GM18951 (cell line): ENCODE data around the gene MVD.

Experiments
- POLR2A ChIP-seq: IDR thresholded peaks from 4 replicates; pipeline ENCODE4 v1.6.1; 2011; ENCODE audit warnings: mild to moderate bottlenecking; ENCODE audit not compliant: insufficient read length, insufficient read depth; ENCODE audit errors: extremely low read depth
- in situ Hi-C: fragments of 300-500 bp; cut with MboI; formaldehyde crosslinking; loops from one replicate; pipeline ENCODE4 v1.12.0; 2022; ENCODE audit warnings: low sequenced_read_pairs, mixed read lengths, inconsistent platforms; ENCODE audit not compliant: unreplicated experiment

MVD gene

GRCh38 chr16:88662843-88663606 is at the start of gene MVD:
Gene MVD (minus strand): TSS chr16:88663091. CDS start chr16:88663080, 11 bp downstream.
- in situ Hi-C loops, result no loop called here
- TF ChIP-seq POLR2A, result peak; percentile 97

- no peak for TF ChIP-seq POLR2A
- in situ Hi-C loops, result no loop called here
These were observed 49.6 kb upstream of the MVD start for GRCh38 chr16:88712362-88712979.

GRCh38 chr16:88711750-88712340 is 49.0 kb upstream of the MVD start:
- no peak for TF ChIP-seq POLR2A
- in situ Hi-C loops, result no loop called here

- no peak for TF ChIP-seq POLR2A
- in situ Hi-C loops, result no loop called here
These were observed 47.7 kb upstream of the MVD start for GRCh38 chr16:88710556-88710955.

GRCh38 chr16:88706965-88707826 is 44.3 kb upstream of the MVD start:
- in situ Hi-C loops, result no loop called here
- TF ChIP-seq POLR2A, result no peak

GRCh38 chr16:88706229-88706964 is 43.5 kb upstream of the MVD start, which contains the start of the genes CTU2 and RNF166:
Gene CTU2 (plus strand): TSS chr16:88706503. CDS start chr16:88706531, 28 bp downstream.
Gene RNF166 (minus strand): TSS chr16:88706408. CDS start chr16:88706325, 83 bp downstream.
- TF ChIP-seq POLR2A, result peak; percentile 81
- in situ Hi-C loops, result no loop called here

GRCh38 chr16:88705801-88706228 is 42.9 kb upstream of the MVD start:
- no peak for TF ChIP-seq POLR2A
- in situ Hi-C loops, result no loop called here

- in situ Hi-C loops, result no loop called here
- TF ChIP-seq POLR2A, result no peak
These were observed 42.3 kb upstream of the MVD start for GRCh38 chr16:88705076-88705684.

GRCh38 chr16:88703486-88704309 is 40.8 kb upstream of the MVD start:
- peak; percentile 52 for TF ChIP-seq POLR2A
- in situ Hi-C loops, result no loop called here

GRCh38 chr16:88702371-88703210 is 39.7 kb upstream of the MVD start:
- in situ Hi-C loops, result no loop called here
- no peak for TF ChIP-seq POLR2A
